ENCODE results near the gene FAM210A.
"Not testable (repeated sequence)": the region's sequence is repeated elsewhere in the genome, so short reads cannot be mapped to it uniquely, and the experiment has no call there.

The FAM210A gene

DNA sequence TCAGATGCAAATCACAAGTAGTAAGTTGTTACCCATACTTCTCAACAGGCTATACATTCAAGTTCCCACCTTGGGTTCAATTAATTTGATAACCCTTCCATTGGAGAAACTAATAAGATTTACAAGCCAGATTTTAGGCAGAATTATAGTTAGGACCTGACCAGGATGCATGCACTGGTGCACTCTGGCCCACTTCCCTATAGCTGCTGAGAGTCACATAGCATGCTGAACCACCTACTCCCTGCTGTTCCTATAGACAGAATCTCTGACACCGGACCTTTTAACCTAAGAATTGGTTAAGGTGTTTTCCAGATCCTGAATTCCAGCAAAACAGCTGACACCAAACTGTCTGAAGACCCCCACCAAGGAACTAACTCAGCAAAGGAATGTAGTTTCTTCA is 26.2 kb downstream of the FAM210A start:
- no peak for DNase-seq

DNA sequence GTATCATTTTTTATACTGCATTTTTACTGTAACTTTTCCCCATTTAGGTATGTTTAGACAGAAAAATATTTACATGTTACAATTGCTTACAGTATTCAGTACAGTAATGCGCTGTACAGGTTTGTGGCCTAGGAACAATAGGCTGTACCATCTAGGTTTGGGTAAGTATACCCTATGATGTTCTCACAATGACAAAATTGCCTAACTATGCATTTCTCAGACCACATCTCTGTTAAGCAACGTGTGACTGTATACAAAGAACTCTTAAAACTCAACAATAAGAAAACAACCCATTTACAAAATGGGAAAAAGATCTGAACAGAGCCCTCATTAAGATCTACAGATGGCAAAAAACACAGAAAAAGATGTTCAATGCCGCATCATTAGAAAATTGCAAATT is 29.4 kb downstream of the FAM210A start:
- DNase-seq = no peak

DNA sequence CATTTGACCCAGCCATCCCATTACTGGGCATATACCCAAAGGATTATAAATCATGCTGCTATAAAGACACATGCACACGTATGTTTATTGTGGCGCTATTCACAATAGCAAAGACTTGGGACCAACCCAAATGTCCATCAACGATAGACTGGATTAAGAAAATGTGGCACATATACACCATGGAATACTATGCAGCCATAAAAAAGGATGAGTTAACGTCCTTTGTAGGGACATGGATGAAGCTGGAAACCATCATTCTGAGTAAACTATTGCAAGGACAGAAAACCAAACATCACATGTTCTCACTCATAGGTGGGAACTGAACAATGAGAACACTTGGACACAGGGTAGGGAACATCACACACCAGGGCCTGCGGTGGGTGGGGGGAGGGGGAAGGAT is 31.0 kb downstream of the FAM210A start:
- DNase-seq = not testable (repeated sequence)

DNA sequence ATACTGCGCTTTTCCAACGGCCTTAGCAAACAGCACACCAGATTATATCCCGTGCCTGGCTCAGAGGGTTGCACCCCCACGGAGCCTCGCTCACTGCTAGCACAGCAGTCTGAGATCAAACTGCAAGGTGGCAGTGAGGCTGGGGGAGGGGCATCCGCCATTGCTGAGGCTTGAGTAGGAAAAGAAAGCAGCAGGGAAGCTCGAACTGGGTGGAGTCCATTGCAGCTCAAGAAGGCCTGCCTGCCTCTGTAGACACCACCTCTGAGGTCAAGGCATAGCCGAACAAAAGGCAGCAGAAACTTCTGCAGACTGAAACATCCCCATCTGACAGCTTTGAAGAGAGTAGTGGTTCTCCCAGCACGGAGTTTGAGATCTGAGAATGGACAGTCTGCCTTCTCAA is 36.3 kb downstream of the FAM210A start:
- DNase-seq = not testable (repeated sequence)

DNA sequence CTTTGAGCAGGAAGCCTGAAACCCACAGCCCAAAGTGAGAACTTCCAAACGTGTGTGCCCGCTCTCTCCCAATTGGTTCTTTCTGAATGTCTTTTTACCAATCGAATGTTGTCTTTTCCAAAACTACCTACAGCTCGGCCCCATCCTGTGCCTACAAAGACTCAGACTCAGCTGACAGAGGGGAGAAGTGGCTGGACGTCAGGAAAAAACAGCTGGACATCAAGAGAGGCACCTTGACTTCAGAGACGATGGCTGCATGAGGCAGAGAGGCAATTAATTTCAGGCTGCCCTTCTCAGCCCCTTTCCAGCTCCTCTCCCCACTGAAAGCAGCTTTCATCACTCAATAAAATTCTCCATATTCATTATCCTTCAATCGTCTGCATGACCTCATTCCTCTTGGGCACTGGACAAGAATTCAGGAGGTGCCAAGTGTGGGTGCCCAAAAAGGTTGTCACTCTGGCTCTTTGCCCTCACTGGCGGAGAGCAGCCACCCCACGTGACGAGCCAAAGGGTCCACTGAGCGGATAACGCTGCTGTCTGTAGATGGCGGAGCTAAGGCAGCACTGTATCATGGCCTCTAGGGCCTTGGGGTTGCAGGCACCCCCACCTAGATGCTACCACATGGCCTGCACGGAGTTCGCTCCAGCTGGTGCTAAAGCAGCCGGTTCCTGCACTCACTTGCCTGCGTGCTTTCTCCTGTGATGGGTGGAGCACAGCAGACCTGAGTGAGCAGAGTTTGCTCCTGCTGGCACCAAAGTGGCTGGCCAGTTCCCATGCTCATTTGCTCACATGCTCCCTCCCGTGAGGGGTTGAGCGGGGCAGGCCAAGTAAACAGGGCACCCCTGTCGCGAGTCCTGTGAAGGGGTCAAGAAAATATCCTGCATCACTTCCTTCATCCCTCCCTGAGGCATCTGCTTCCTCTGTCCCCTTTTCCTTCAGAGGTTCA is 37.9 kb downstream of the FAM210A start:
- no peak for DNase-seq

DNA sequence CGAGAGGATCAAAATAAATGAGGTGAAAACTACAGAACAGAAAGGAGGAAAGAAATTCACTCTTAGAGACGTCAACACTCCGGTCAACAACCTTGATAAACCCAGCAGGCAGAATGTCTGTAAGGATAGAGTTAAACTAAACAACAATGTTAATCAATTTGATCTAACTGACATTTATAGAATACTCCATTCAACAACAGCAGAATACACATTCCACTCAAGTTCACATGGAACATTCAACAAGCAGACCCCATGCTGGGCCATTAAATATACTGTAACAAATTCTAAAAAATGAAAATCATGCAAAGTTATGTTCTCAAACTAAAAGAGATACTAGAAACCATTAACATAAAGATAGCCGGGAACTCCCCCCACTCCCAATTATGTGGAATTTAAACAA is 41.8 kb downstream of the FAM210A start:
- DNase-seq = no peak

DNA sequence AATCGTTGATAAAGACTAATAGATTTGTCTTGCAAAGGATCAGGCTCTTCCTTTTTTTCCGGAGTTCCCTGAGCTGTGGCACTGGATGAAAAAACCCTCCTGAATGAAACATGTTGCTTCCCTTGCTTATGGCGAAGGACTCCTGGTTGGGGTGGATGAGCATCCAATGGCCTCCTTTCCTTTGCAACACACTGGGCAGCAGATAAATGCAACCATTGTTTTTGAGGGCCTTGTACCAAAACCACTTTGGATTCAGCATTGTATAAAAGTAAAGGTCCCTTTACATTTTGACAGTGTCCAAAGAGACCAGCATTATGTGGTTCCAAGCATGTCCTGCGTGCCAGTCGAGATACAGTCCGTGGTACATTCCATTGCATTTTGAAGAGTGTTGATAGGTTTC is 44.7 kb downstream of the FAM210A start:
- no peak for DNase-seq

DNA sequence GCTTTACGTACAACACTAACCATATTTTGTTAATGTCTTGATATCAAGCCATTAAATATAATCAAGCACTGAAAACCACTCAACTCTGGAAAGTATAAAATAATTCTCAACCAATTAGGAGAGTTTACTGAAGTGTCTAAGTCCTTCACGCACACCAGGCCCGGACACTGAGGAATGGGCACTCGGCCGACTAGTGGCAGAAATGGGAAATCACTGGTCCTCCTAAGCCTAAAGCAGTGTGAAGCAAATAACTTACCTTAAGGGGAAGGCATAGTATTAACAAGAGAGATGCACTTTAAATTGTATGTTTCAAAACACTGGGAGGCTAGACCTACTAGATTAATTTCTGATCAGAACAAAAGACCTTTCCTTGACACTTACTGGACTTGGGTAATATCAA is 45.7 kb downstream of the FAM210A start:
- DNase-seq = peak; percentile 10

DNA sequence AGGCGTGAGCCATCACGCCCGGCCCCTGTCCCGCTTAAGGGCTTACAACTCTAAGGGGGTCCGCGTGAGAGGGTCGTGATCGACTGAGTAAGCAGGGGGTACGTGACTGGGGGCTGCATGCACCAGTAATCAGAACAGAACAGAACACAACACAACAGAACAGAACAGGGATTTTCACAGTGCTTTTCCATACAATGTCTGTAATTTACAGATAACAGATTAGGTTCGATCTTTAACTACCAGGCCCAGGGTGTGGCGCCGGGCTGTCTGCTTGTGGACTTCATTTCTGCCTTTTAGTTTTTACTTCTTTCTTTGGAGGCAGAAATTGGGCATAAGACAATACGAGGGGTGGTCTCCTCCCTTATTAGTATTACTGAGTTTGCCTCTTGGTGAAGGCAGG is 49.0 kb downstream of the FAM210A start:
- DNase-seq = not testable (repeated sequence)

DNA sequence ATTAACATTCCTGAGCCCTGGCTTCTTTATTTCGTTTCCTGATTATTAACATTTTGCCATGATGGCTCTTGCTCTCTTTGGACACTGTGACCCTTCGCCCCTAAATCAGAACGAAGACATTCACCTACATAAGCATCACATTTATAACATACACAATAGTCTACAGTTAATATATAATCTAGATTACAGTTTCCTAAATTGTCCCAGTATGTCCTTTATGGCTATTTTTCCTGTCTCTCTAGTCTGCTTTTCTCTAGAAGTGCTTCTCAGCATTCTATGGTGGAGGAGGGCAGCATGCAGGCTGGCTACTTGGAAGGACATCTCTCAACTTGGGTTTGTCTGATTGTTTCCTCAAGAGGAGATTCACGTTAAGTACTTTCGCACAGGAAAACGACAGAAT is 49.9 kb downstream of the FAM210A start:
- no peak for DNase-seq

DNA sequence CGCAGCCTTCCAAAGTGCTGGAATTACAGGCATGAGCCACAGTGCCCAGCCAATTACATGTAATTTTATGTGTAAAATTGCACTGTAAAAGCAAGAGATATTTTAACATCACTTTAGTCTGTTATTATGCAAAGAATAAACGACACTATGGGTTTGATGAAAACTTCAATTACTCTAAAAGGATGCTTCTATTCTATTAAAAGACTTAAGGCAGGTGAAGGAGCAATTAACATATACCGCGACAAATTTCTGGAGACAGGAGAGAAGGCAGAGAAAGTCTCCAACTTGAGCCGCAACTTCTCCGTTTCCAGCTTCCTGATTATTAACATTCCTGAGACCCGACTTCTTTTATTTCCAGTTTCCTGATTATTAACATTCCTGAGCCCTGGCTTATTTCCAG is 53.7 kb downstream of the FAM210A start:
- no peak for DNase-seq

DNA sequence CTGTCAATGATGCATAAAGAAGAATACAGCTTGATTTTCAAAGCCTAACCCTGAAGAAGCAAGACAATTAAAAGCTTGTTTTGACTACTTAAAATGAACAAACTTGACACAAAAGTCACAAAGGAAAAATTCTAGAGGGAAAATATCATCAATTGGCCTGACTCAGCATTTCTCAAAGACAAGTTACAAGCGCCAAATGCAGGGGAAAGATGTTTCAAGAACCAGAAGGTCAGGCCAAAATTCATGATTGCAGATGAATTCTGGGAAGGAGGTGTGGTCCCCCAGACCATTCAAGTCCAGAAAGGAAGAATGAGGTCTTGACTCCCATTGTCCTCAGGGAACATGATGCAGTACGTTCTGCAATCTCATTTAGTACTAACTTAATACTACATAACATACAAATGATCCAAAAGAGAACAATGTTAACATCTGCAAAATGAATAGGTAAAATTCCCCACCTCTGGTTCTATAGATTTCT is 64.5 kb downstream of the FAM210A start:
- no peak for DNase-seq

DNA sequence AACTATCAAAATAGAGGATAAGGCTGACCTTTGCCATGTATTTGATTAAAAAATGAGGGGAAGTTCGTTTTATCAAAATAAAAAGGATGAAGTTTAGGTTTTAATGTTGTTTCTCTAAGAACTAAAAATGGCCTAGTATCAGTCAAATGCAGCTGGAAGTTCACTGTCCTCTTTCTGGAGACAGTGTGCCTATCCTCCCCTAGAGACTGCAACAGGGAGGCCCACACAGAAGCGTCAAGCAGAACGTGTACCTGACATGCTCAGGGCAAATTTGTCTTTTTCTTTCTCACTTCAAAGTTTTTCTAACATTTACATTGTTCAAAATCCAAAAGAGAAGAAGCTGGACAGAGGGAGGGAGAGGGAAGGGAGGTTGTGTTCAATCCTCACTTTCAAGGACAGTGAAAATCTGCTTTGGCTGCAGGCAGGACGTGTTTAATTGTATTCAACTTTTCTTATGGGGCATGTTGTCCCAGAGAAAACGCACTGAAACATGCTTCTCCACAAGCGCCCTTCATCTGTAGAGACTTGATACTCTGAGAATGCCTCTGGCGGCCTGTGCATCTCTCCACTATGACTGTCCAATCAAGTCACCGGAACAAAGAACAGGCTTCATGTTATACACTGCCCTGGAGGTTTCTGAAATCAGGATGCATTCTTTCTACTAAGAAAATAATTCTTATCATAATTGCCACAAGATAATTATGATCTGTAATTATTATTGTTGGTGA is 65.1 kb downstream of the FAM210A start:
- DNase-seq = no peak

DNA sequence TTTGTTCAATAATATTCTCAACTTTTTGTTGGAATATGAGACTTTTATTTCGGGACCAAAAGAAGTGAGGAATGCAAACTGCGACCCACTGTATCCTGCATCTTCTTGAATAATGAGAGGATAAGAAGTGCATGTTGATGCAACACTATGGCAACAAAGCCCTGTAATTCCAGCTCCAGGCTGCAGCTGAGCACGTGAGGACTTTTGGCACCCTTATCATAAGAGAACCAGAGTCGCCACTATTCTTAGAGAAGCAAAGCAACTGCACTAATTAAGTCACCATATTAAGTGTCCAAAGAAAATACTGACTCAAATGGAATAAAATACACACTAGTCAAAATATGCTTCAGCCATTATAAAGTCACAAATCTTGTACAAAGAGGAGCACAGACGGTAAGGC is 65.8 kb downstream of the FAM210A start:
- DNase-seq = no peak

DNA sequence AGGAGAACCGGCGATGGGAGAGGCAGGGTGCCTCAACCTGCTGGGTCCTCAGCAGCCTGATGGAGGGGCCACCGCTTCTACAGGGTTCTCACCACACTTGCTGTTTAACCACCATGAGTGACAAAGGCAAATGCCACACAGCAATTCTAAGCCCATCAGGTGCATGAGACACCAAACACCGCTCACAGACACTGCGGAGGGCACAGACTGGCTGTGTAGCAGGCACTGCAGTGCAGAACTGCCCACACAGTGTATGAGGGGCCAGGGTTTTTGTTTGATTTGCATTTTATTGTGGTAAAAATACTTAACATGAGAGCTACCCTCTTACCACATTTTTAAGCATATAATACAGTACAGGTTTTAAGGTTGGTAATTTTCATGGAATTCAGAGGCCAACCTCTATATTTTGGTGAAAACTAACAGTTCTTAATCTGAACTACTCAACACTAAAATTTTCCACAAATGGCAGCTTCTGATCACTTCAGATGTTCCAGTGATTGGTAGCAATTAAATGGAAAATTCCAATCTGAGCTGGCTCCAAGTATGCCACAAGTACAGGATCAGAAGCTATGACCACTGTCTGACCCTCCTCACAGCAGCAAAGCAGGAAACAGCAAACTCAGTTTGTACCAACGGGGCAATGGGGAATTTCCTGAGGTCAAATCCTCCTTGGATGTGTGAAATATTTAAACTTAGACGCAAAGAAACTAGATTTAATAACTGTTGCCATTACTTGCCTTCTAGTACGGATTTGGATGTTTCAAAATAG is 67.7 kb downstream of the FAM210A start:
- no peak for DNase-seq

DNA sequence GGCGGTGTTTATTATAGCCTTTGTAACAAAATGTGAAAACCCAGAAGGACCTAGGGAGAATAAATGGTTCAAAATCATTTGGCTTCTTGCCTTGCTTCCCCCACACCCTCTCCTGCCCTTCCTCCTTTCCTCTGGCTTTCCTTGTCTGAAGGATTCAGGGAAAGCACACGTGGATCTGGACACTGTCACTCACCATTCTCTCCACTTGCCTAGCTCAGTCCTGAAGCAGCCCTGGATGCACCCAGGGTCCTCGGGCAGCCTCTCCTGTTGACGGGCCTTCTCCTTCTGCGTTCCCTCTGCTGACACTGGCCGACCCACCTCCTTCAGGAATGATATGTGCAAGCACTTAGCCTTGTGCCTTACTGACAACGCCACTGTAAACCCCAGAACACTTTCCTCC is 68.4 kb downstream of the FAM210A start:
- no peak for DNase-seq

DNA sequence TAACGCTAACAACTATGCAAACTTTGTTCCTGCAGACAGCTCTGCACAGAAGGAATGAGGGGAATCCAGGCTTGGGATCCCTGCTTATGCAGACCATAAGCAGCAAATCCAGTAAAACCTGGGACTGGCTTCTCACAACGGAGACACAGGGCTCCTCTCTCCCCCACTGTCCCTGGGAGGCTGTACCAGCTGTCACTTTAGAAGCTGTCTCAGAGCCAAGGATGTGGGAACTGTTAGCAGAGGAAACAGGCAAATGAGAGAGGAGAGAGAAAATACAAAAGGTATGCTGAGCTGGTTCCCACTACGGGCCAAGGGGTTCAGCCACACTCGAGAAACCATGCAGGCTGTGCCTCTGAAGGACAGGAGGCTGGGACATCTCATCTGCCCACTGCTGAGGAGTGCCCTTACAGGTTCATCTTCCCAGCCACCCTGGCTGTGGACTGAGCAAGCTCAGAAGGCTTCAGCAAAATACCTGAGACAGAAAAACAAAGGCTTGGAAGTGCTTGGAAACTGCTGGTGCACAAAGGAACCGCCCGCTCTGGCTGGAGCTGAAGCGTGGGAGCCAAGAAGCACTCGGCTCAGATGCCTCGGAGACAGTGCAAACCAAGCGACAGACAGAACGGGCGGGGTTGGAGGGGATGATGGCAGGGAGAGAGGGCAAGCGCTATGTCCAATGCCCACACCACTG is 72.5 kb downstream of the FAM210A start:
- DNase-seq = no peak

DNA sequence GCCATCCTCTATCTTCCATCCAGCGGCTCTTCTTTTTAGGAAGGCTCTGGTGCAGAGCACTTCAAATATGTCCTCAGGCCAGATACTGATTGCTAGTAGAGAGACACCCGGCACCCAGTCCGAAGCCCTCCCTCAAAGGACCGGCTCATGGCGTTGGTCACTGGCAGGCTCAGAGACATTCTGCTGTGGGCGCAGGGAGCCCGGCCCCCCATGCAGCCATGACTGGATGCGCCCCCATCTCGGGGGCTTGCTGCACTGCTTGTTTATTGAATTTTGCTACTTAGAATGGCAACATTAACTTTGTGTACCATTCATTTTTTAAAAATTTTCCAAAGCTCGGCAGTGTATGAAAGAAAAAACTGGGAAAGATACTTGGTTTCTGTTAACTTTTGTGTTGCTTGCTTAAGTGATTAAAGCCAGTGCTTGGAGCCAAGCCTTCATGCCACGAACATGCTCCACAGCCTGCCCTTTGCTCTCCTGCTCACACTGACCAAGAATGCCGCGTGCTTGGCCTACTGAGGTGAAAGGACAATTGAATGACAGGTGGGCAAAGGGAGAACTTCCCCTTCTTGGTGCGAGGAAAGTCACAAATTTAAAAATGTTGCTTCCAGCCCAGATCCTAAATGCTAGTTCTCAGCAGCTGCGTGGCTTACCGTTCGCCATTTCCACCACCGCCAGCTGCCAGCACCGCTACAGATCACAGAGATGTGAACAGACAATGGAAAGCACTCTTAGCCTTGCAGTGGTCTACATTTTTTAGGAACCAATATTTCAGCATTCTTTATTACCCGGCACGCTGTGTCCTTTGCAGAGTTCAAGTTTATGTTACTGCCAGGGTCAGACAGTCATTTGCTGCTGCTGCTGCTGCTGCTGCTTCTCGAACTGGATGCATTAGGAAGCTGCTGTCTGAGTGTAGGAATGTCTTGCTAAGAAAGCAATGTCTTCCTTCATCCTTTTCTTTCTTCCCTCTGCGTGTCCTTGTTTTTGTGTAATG is 76.7 kb downstream of the FAM210A start:
- no peak for DNase-seq

DNA sequence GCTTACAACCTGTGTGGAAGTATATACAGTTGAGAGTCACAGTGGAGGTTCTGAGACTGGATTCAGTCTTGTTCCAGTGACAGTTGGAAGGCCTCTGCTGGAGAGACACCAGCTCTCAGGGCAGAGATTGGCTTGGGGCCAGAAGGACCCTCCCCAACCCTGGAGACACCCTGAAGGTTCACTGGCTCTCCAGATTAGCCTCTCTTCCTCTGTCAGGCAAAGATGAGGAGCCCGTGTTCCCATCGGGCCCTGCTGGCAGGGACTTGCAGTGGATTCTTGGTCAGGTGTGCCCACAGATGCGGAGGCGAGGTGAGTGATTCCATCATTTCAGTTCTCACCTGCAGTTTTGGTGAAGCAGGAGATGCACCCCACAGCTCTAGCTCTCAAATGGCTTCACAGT is 78.6 kb downstream of the FAM210A start:
- DNase-seq = no peak

DNA sequence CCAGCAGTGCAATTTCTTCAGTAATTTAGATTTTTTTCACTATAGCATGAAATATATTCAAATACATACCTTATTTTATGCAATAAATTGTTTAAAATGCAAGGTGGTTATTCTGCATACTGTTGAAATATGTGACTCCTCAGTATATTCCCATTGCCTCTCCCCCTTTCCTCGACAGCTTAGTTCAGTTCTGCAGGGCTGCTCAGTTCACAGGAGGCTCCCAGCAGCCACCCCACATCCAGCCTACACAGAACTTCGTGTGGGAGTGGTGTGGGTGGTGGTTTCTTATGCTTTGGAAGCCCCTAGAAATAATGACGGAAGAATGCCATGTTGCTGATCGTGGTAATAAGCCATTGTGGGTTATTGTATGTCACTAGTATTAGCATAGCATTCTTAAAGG is 79.7 kb downstream of the FAM210A start:
- DNase-seq = no peak

DNA sequence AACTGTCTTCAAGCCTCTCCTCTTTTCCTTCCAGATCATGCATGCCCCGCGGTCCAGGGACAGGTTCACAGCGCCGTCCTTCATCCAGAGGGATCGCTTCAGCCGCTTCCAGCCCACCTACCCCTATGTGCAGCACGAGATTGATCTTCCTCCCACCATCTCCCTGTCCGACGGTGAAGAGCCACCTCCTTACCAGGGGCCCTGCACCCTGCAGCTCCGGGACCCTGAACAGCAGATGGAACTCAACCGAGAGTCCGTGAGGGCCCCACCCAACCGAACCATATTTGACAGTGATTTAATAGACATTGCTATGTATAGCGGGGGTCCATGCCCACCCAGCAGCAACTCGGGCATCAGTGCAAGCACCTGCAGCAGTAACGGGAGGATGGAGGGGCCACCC is 81.3 kb downstream of the FAM210A start:
- DNase-seq = no peak
